Measurements from ENCODE around the gene RAP1GDS1.

- TF ChIP-seq POLR2AphosphoS5 (IDR thresholded peaks at IDR 0.05; ENCODE audit: low read depth, low read length), result no peak
- TF ChIP-seq POLR2A (IDR thresholded peaks at IDR 0.05; ENCODE audit: low read depth, low read length), result no peak
These were observed 116.4 kb downstream of the RAP1GDS1 start for GRCh38 chr4:98377559-98377958.

All from GM12892 (cell line).